GM12801 (cell line): ENCODE measurements around the gene SLC22A15.

Experiments used
- CTCF ChIP-seq: IDR thresholded peaks from one replicate; pipeline ENCODE4 v1.5.1; 2011; ENCODE audit warnings: control low read depth; ENCODE audit not compliant: insufficient read length; ENCODE audit errors: extremely low read depth

SLC22A15 gene

GRCh38 chr1:116019653-116020253 is 43.4 kb downstream of the SLC22A15 start:
- TF ChIP-seq CTCF: no peak

GRCh38 chr1:116020668-116021272 is 44.5 kb downstream of the SLC22A15 start:
- TF ChIP-seq CTCF: peak; percentile 5

DNA sequence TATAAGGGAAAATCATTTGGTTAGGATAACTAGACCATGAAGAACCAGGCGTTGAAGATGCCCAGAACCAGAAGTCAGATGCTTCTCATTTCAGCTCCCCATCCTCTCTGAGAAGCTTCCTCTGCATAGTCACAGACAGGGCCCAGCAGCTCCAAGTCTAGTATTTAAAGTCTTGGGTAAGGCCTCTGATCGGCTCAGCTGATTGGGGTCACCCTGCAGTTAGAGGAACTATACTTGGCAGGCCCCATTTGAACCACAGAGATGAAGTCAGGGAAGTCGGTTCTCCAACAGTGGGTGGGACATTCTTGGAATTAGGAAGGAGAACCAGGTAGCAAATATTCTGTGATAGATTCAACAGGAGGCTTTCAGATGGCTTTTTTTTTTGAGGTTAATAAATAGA is 48.3 kb downstream of the SLC22A15 start:
- TF ChIP-seq CTCF: no peak

DNA sequence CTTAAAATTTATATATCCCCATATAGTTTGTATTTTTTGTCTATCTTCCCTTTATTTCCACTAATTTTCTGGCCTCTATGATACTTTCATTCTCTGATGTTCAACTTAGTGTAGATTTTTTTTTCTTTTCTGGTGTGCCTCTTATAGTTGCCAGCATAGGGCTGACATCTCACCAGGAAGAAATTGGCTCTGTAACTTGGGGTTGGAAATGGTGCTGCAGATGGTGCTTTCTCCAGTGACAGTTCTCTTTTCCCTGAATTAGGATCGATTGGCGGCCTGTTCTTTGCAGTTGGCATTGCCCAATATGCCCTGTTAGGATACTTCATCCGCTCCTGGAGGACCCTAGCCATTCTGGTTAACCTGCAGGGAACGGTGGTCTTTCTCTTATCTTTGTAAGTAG is 50.3 kb downstream of the SLC22A15 start:
- TF ChIP-seq CTCF: no peak

DNA sequence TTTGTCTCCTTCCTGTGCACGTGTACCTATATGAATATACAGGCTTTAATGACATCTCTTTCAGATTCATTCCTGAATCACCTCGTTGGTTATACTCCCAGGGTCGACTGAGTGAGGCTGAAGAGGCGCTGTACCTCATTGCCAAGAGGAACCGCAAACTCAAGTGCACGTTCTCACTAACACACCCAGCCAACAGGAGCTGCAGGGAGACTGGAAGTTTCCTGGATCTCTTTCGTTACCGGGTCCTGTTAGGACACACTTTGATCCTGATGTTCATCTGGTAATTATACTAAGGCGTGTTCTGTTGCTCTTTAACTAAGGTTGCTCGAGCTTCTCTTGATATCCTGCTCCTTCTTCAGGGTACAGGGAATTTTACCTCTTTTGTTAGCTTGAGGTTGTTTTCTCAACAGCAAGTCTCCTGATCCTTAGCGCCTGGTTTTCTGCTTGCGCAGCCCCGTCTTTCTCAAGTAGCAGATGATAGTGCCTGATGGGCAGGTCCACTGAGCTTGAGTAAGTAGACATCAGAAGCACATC is 55.1 kb downstream of the SLC22A15 start:
- TF ChIP-seq CTCF: no peak

GRCh38 chr1:116033322-116033721 is 57.0 kb downstream of the SLC22A15 start:
- TF ChIP-seq CTCF: no peak

DNA sequence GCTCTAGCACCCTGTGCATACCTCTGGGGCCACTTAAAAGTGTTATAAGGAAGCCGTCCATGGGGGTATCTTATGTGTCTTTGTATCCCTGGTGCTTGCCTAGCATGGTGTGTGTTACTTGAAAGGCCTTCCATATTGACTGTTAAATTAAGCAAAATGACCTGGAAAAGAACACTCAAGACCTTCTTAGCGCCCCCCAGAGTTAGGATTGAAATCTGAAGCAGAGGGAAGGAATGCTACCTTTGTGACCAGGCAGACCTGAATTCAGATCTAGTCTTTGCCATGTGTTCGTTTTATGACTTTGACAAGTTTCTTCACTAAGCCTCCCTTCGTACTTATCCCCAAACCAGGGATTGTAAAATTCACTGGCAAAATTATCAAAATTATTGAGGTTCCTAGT is 59.9 kb downstream of the SLC22A15 start:
- TF ChIP-seq CTCF: no peak
